Activated B cell treated with CpG ODN at 0.5 μM for 24 hours (primary cell): Measurements from ENCODE around the gene CERS6. TPM values are rescaled to one million over a fixed set of nuclear protein-coding genes. Genes with fewer than 3 reads are reported as not detected.

Experiments used
- ATAC-seq: fragments of 200-7000 bp; cut with Tn5 transposase; one replicate; pipeline ENCODE4 v1.10.0; 2021; ENCODE audit warnings: low read depth, mild to moderate bottlenecking, moderate library complexity
- CTCF ChIA-PET: fragments of 350-600 bp; sonication (Branson Sonifier 250); formaldehyde crosslinking; loops from one replicate; lab custom pipeline; 2021; ENCODE audit warnings: antibody characterized with exemption; lab: Charles Lee
- POLR2A ChIA-PET: fragments of 350-600 bp; sonication (Branson Sonifier 250); formaldehyde crosslinking; loops from one replicate; lab custom pipeline; 2021; ENCODE audit warnings: antibody characterized with exemption; lab: Charles Lee
- DNase-seq: peaks from one replicate; pipeline ENCODE4 v3.0.0; 2022
- H3K27ac Mint-ChIP-seq: one replicate; pipeline ENCODE4 v1.8.0; 2020; ENCODE audit warnings: mixed read lengths
- H3K27me3 Mint-ChIP-seq: one replicate; pipeline ENCODE4 v1.8.0; 2021; ENCODE audit warnings: mixed read lengths
- H3K36me3 Mint-ChIP-seq: one replicate; pipeline ENCODE4 v1.8.0; 2021; ENCODE audit warnings: low read depth, mixed read lengths
- H3K4me1 Mint-ChIP-seq: one replicate; pipeline ENCODE4 v1.8.0; 2021; ENCODE audit warnings: mixed read lengths
- H3K4me3 Mint-ChIP-seq: one replicate; pipeline ENCODE4 v1.8.0; 2020; ENCODE audit warnings: mild to moderate bottlenecking, mixed read lengths
- H3K9me3 Mint-ChIP-seq: one replicate; pipeline ENCODE4 v1.8.0; 2020; ENCODE audit warnings: mixed read lengths
- CTCF ChIP-seq: fragments of 200-600 bp; IDR thresholded peaks from one replicate; pipeline ENCODE4 v1.8.0; 2022; ENCODE audit warnings: antibody characterized with exemption, mild to moderate bottlenecking
- intact Hi-C: fragments of 100-400 bp; cut with micrococcal nuclease; formaldehyde crosslinking; loops from one replicate; pipeline ENCODE4 v1.15.1; 2024
- total RNA-seq: library from RNA; stranded (reverse); gene quantifications from 2 replicates; pipeline ENCODE4 v1.2.3, GENCODE V29; 2022

Gene CERS6
- total RNA-seq, 1 donor from 2014 or later, result 5.3 TPM

- H3K27ac Mint-ChIP-seq, result no peak overlapping the region
- peaks cover 8% of the 10 kb centered on the region for H3K4me1 Mint-ChIP-seq
- no peak for TF ChIP-seq CTCF
- ATAC-seq (no peak), DNase-seq (no peak)
- intact Hi-C loops, result no loop called here
- no peaks in the 10 kb centered on the region for H3K27me3 Mint-ChIP-seq
- H3K36me3 Mint-ChIP-seq, result peaks cover 26% of the 10 kb centered on the region
- H3K9me3 Mint-ChIP-seq, result peaks cover 5% of the 10 kb centered on the region
- ChIA-PET POLR2A (no interaction called here), CTCF (no interaction called here)
- no peak overlapping the region for H3K4me3 Mint-ChIP-seq
These were observed 106.9 kb downstream of the CERS6 start for GRCh38 chr2:168562971-168563370.

GRCh38 chr2:168564641-168565040, 108.6 kb downstream of the CERS6 start:
- no peak overlapping the region for H3K27ac Mint-ChIP-seq
- intact Hi-C loops, result no loop called here
- TF ChIP-seq CTCF, result no peak
- ATAC-seq (no peak), DNase-seq (no peak)
- peaks cover 7% of the 10 kb centered on the region for H3K4me1 Mint-ChIP-seq
- H3K36me3 Mint-ChIP-seq, result peaks cover 26% of the 10 kb centered on the region
- CTCF ChIA-PET, result no interaction called here
- POLR2A ChIA-PET, result no interaction called here
- H3K9me3 Mint-ChIP-seq, result peaks cover 5% of the 10 kb centered on the region
- no peak overlapping the region for H3K4me3 Mint-ChIP-seq
- no peaks in the 10 kb centered on the region for H3K27me3 Mint-ChIP-seq

GRCh38 chr2:168565112-168565511, 109.0 kb downstream of the CERS6 start:
- no peak for ATAC-seq
- no peak overlapping the region for H3K4me3 Mint-ChIP-seq
- POLR2A ChIA-PET, result no interaction called here

GRCh38 chr2:168565512-168565911, 109.4 kb downstream of the CERS6 start:
- Mint-ChIP-seq H3K27ac (no peak overlapping the region), H3K9me3 (no peaks in the 10 kb centered on the region), H3K4me3 (no peak overlapping the region), H3K27me3 (no peaks in the 10 kb centered on the region), H3K4me1 (peaks cover 15% of the 10 kb centered on the region), H3K36me3 (peaks cover 19% of the 10 kb centered on the region)
- no peak for TF ChIP-seq CTCF
- no peak for ATAC-seq
- intact Hi-C loops, result no loop called here
- ChIA-PET POLR2A (no interaction called here), CTCF (no interaction called here)
- no peak for DNase-seq

More at GRCh38 chr2:168565112-168565511, 109.0 kb downstream of the CERS6 start:
- intact Hi-C loops, result no loop called here
- no peak for DNase-seq
- no peak for TF ChIP-seq CTCF
- Mint-ChIP-seq H3K27ac (no peak overlapping the region), H3K9me3 (peaks cover under 1% of the 10 kb centered on the region), H3K4me1 (peaks cover 11% of the 10 kb centered on the region), H3K27me3 (no peaks in the 10 kb centered on the region), H3K36me3 (peaks cover 23% of the 10 kb centered on the region)
- CTCF ChIA-PET, result no interaction called here

GRCh38 chr2:168566974-168567665, 111.0 kb downstream of the CERS6 start:
- peaks cover 3% of the 10 kb centered on the region for H3K36me3 Mint-ChIP-seq
- H3K27ac Mint-ChIP-seq, result no peak overlapping the region
- ChIA-PET POLR2A (no interaction called here), CTCF (no interaction called here)
- no peak for DNase-seq
- H3K4me3 Mint-ChIP-seq, result no peak overlapping the region
- TF ChIP-seq CTCF, result no peak
- ATAC-seq, result no peak
- H3K27me3 Mint-ChIP-seq, result no peaks in the 10 kb centered on the region
- intact Hi-C loops, result loop anchor here (1.0 kb wide), 1 partner anchor 12 kb away; no protein-coding TSS in a partner anchor
- no peaks in the 10 kb centered on the region for H3K9me3 Mint-ChIP-seq
- peaks cover 22% of the 10 kb centered on the region for H3K4me1 Mint-ChIP-seq
